GM19043 (cell line): ENCODE results near the gene FNIP2.

ENCODE experiments used
- ATAC-seq: cut with Tn5 transposase; IDR thresholded peaks from one replicate; pipeline ENCODE4 v1.9.1; 2021; ENCODE audit warnings: low read depth; ENCODE audit not compliant: unreplicated experiment

Gene FNIP2

GRCh38 chr4:158829254-158829653 lies 60.4 kb downstream of the FNIP2 start:
- no peak for ATAC-seq

- no peak for ATAC-seq
Observed at GRCh38 chr4:158833602-158834001, 64.8 kb downstream of the FNIP2 start.

GRCh38 chr4:158835226-158836001 lies 66.6 kb downstream of the FNIP2 start:
- no peak for ATAC-seq

- no peak for ATAC-seq
Observed at GRCh38 chr4:158836002-158836369, 67.2 kb downstream of the FNIP2 start.

- no peak for ATAC-seq
Observed at GRCh38 chr4:158836828-158837449, 68.1 kb downstream of the FNIP2 start.

- no peak for ATAC-seq
Observed at GRCh38 chr4:158837527-158838141, 68.8 kb downstream of the FNIP2 start.

- ATAC-seq = no peak
Observed at GRCh38 chr4:158840131-158840530, 71.3 kb downstream of the FNIP2 start.

- no peak for ATAC-seq
Observed at GRCh38 chr4:158841540-158841939, 72.7 kb downstream of the FNIP2 start.

GRCh38 chr4:158845311-158846041 lies 76.7 kb downstream of the FNIP2 start:
- no peak for ATAC-seq

GRCh38 chr4:158847535-158847934 lies 78.7 kb downstream of the FNIP2 start:
- no peak for ATAC-seq

GRCh38 chr4:158849681-158850080 lies 80.9 kb downstream of the FNIP2 start:
- ATAC-seq = no peak

- ATAC-seq = peak; percentile 63
Observed at GRCh38 chr4:158850371-158850770, 81.5 kb downstream of the FNIP2 start.

- ATAC-seq = peak; percentile 38
Observed at GRCh38 chr4:158850800-158851644, 82.2 kb downstream of the FNIP2 start.

- ATAC-seq = no peak
Observed at GRCh38 chr4:158854236-158854635, 85.4 kb downstream of the FNIP2 start.

- ATAC-seq = peak; percentile 44
Observed at GRCh38 chr4:158856852-158857251, 88.0 kb downstream of the FNIP2 start.

- ATAC-seq = no peak
Observed at GRCh38 chr4:158857951-158858350, 89.1 kb downstream of the FNIP2 start.

GRCh38 chr4:158858410-158859199 lies 89.8 kb downstream of the FNIP2 start:
- ATAC-seq = no peak

GRCh38 chr4:158859661-158860060 lies 90.8 kb downstream of the FNIP2 start:
- ATAC-seq = no peak

- peak; percentile 84 for ATAC-seq
Observed at GRCh38 chr4:158860856-158861255, 92.0 kb downstream of the FNIP2 start.
